Measurements from ENCODE around the gene PSMG1. TPM values are rescaled to one million over a fixed set of nuclear protein-coding genes. Genes with fewer than 3 reads are reported as not detected.
"Not testable (repeated sequence)": the region's sequence is repeated elsewhere in the genome, so short reads cannot be mapped to it uniquely, and the experiment has no call there.

Gene PSMG1
- total RNA-seq, 6 experiments from 2014 or later, result 60.8 to 81.9 (median 74.4) TPM

DNA sequence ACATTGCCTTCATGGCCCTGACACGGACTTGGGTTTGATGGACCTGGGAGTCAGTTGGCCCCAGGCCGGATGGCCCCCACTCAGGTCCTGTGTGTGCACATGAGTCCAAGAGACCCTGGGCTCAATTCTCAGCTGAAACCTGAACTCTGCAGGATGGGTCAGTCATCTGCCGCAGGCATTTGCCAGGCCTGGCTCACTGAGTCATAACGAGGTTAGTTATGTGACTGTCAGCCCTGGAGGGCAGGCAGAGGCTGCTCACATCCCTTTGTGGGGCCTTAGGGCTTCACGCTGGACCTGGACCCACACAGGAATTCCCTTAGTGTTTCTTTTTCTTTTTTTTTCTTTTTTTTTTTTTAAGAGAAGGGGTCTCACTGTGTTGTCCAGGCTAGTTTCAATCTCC lies 46.5 kb downstream of the PSMG1 start:
- DNase-seq, result peak; percentile 73
- Mint-ChIP-seq H3K36me3 (ENCODE audit: low read depth) (no peaks in the 10 kb centered on the region), H3K4me1 (ENCODE audit: low read depth) (peaks cover 25% of the 10 kb centered on the region), H3K9me3 (no peaks in the 10 kb centered on the region), H3K27ac (peak overlapping the region; percentile 67), H3K27me3 (ENCODE audit: insufficient read depth) (peaks cover 6% of the 10 kb centered on the region; the same call in 1 of the 2 replicates), H3K4me3 (no peak overlapping the region)
- TF ChIP-seq, protein P1, sequence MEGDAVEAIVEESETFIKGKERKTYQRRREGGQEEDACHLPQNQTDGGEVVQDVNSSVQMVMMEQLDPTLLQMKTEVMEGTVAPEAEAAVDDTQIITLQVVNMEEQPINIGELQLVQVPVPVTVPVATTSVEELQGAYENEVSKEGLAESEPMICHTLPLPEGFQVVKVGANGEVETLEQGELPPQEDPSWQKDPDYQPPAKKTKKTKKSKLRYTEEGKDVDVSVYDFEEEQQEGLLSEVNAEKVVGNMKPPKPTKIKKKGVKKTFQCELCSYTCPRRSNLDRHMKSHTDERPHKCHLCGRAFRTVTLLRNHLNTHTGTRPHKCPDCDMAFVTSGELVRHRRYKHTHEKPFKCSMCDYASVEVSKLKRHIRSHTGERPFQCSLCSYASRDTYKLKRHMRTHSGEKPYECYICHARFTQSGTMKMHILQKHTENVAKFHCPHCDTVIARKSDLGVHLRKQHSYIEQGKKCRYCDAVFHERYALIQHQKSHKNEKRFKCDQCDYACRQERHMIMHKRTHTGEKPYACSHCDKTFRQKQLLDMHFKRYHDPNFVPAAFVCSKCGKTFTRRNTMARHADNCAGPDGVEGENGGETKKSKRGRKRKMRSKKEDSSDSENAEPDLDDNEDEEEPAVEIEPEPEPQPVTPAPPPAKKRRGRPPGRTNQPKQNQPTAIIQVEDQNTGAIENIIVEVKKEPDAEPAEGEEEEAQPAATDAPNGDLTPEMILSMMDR (IDR thresholded peaks at IDR 0.05), result no peak

DNA sequence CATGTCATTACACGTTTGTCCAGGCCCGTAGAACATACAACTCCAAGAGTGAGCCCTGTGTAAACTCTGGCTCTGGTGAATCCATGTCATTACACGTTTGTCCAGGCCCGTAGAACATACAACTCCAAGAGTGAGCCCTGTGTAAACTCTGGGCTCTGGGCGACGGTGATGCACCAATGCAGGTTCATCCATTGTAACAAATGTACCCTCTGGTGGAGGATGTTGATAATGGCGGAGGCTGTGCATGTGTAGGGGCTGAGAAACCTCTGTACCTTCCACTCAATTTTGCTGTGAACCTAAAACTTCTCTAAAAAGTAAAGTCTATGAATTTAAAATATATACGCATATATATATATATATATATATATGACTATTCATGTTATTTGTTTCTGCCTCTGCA lies 47.1 kb downstream of the PSMG1 start:
- H3K36me3 Mint-ChIP-seq (ENCODE audit: low read depth); DNase-seq: not testable (repeated sequence)

DNA sequence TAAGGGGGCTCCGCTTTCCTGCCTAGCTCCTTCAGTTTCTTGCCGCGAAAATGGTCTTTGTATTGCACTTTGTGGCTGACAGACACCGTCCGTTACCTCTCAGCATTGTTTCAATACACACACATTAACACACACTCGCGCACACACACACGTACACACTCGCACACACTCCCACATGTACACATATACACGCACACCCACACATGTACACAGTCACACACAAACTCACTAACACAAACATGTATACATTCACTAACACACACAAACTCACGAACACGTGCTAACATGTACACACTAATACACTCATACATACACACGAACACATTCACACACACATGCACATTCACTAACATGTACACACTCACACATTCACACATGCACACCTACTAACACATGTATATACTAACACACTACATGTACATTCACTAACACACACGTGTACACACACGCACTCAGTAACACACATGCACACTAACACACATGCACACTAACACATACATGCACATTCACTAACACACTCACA lies 48.9 kb downstream of the PSMG1 start:
- Mint-ChIP-seq H3K36me3 (ENCODE audit: low read depth) (no peaks in the 10 kb centered on the region), H3K27me3 (ENCODE audit: insufficient read depth) (peaks cover 5% of the 10 kb centered on the region; the same call in 1 of the 2 replicates), H3K9me3 (no peaks in the 10 kb centered on the region), H3K27ac (no peak overlapping the region), H3K4me3 (no peak overlapping the region), H3K4me1 (ENCODE audit: low read depth) (peaks cover 18% of the 10 kb centered on the region)
- DNase-seq, result no peak
- TF ChIP-seq, protein P1 (IDR thresholded peaks at IDR 0.05), result no peak

More for the DNA sequence above, 47.1 kb downstream of the PSMG1 start:
- H3K27me3 Mint-ChIP-seq (ENCODE audit: insufficient read depth); H3K9me3 Mint-ChIP-seq; H3K4me3 Mint-ChIP-seq: not testable (repeated sequence)
- Mint-ChIP-seq H3K4me1 (ENCODE audit: low read depth) (peaks cover 19% of the 10 kb centered on the region), H3K27ac (peak overlapping the region; percentile 12; the same call in 1 of the 2 replicates)
- TF ChIP-seq, protein P1 (IDR thresholded peaks at IDR 0.05), result peak; percentile 72

DNA sequence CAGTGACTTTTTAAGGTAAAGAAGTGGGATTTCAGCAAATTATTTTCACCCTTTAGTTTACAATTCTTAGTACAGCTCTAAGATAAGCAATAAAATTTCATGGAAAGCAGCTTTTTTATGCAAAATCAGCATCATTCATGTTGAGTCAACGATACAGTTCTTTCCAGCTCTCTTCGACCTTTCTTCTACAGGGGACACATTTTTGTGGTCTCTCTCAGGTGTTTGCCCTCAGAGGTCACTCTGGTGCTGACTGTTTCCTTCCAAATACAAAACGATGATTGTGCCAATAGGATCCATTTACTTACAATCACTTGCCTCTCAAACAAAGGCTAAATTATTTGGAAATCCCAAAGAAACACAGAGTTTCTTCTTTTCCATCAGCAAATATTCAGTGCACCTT lies 51.0 kb downstream of the PSMG1 start:
- no peaks in the 10 kb centered on the region for H3K36me3 Mint-ChIP-seq (ENCODE audit: low read depth)
- no peak overlapping the region for H3K27ac Mint-ChIP-seq
- no peak for DNase-seq
- H3K9me3 Mint-ChIP-seq, result no peaks in the 10 kb centered on the region
- TF ChIP-seq, protein P1 (IDR thresholded peaks at IDR 0.05), result no peak
- H3K4me1 Mint-ChIP-seq (ENCODE audit: low read depth), result peaks cover 11% of the 10 kb centered on the region
- H3K27me3 Mint-ChIP-seq (ENCODE audit: insufficient read depth), result peaks cover 3% of the 10 kb centered on the region; the same call in 1 of the 2 replicates
- no peak overlapping the region for H3K4me3 Mint-ChIP-seq

DNA sequence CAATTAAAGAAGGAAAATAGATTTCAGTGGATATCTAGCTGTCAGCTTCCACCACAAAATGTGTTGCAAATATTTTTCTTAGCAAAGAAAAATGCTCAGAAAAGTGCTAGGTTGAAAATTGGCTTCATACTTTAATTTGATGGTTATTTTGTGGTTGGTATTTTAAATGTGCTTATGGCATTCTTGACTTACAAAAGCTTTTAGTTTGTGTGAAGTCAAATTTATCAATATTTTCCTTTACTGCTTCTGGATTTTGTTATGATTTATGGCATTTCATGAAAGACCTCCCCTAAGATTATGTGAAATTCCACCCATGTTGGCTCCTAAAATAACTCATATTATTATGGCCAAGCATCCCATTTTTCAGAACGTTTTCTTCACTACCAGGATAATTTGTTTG lies 51.5 kb downstream of the PSMG1 start:
- Mint-ChIP-seq H3K9me3 (no peaks in the 10 kb centered on the region), H3K4me3 (no peak overlapping the region), H3K36me3 (ENCODE audit: low read depth) (no peaks in the 10 kb centered on the region), H3K27ac (no peak overlapping the region), H3K4me1 (ENCODE audit: low read depth) (peaks cover 7% of the 10 kb centered on the region), H3K27me3 (ENCODE audit: insufficient read depth) (peaks cover 3% of the 10 kb centered on the region; the same call in 1 of the 2 replicates)
- TF ChIP-seq, protein P1 (IDR thresholded peaks at IDR 0.05), result no peak
- no peak for DNase-seq
